HepG2 (cell line): ENCODE measurements around the gene NYNRIN. TPM values are rescaled to one million over a fixed set of nuclear protein-coding genes. Genes with fewer than 3 reads are reported as not detected.

Experiments used
- ATAC-seq: fragments of 200-7000 bp; cut with Tn5 transposase; 3 replicates; pipeline ENCODE4 v1.9.1; 2020; ENCODE audit warnings: mild to moderate bottlenecking, moderate library complexity
- BruUV-seq: library from RNA; stranded (reverse); fragments of 400-500 nt; replicated peaks from 2 replicates; lab custom pipeline; 2021; lab: Mats Ljungman, UMichigan
- CTCF ChIA-PET: fragments of 300-600 bp; formaldehyde crosslinking; extraction: SDS; loops from one replicate; lab custom pipeline; 2021; ENCODE audit warnings: low total read pairs, inconsistent platforms, low intra/inter-chr PET ratio; lab: Yijun Ruan, JAX
- POLR2A ChIA-PET: fragments of 350-600 bp; sonication (Branson Sonifier 250); formaldehyde crosslinking; loops from one replicate; lab custom pipeline; 2020; ENCODE audit warnings: antibody characterized with exemption, inconsistent platforms; lab: Yijun Ruan, JAX
- DNase-seq: peaks from one replicate; pipeline ENCODE4 v3.0.0-alpha.2; 2015; ENCODE audit warnings: low spot score
- FAIRE-seq: peaks from 3 replicates; lab custom pipeline; 2011; peaks lifted over from hg19 to GRCh38; lab: Jason Lieb, UNC
- H2AFZ ChIP-seq: one replicate; pipeline ENCODE4 v1.6.1; 2011; ENCODE audit warnings: low read length, inconsistent platforms
- H3K27ac ChIP-seq: fragments of 300-600 bp; 3 replicates; pipeline ENCODE4 v1.8.0; 2011; ENCODE audit warnings: mixed run types, mild to moderate bottlenecking, mixed read lengths, low read length, inconsistent platforms; ENCODE audit not compliant: insufficient read depth; ENCODE audit errors: extremely low read length
- H3K27me3 ChIP-seq, 2 experiments: fragments of 200-600 bp in 1 of 2; 2 replicates in 1 of 2; 3 replicates in 1 of 2; pipeline versions ENCODE4 v1.6.0 to v1.8.0; 2011; ENCODE audit warnings: low read length in 2 of 2, mild to moderate bottlenecking in 2 of 2, moderate library complexity in 2 of 2, inconsistent platforms in 1 of 2; ENCODE audit not compliant: insufficient read depth in 2 of 2, control insufficient read depth in 1 of 2
- H3K36me3 ChIP-seq, 2 experiments: fragments of 200-600 bp in 1 of 2; replicated peaks in 1 of 2; 2 replicates in 1 of 2; 3 replicates in 1 of 2; pipeline versions ENCODE4 v1.5.1 to v1.8.0; 2011; ENCODE audit warnings: low read length in 2 of 2, inconsistent platforms in 1 of 2; ENCODE audit not compliant: insufficient read depth in 2 of 2, control insufficient read depth in 1 of 2
- H3K4me1 ChIP-seq: 2 replicates; pipeline ENCODE4 v1.5.1; 2012; ENCODE audit warnings: low read length, inconsistent platforms; ENCODE audit not compliant: insufficient read depth
- H3K4me2 ChIP-seq: 2 replicates; pipeline ENCODE4 v1.6.0; 2011; ENCODE audit warnings: low read depth, low read length, inconsistent platforms
- H3K4me3 ChIP-seq, 3 experiments: fragments of 200-600 bp in 1 of 3; sonication (generic), shearing (Covaris generic) in 1 of 3; replicated peaks in 1 of 3; 2 replicates each; pipeline ENCODE4 v1.5.1; 2011 to 2016; ENCODE audit warnings: low read length in 3 of 3, inconsistent platforms in 2 of 3, low read depth in 2 of 3, mild to moderate bottlenecking in 2 of 3, control low read depth in 1 of 3, mixed read lengths in 1 of 3; ENCODE audit not compliant: insufficient read depth in 1 of 3
- H3K79me2 ChIP-seq: one replicate; pipeline ENCODE4 v1.6.1; 2011; ENCODE audit warnings: low read length, inconsistent platforms; ENCODE audit not compliant: insufficient read depth
- H3K9ac ChIP-seq: 2 replicates; pipeline ENCODE4 v1.6.0; 2011; ENCODE audit warnings: mild to moderate bottlenecking, low read depth, low read length, inconsistent platforms; ENCODE audit not compliant: insufficient read depth
- H3K9me3 ChIP-seq: 2 replicates; pipeline ENCODE4 v1.5.1; 2012; ENCODE audit warnings: mild to moderate bottlenecking, low read length
- H4K20me1 ChIP-seq: 2 replicates; pipeline ENCODE4 v1.6.0; 2011; ENCODE audit warnings: inconsistent platforms, mild to moderate bottlenecking, low read length, moderate library complexity; ENCODE audit not compliant: insufficient read depth
- ETS1 ChIP-seq: sonication (generic); formaldehyde crosslinking; IDR thresholded peaks from 2 replicates; pipeline ENCODE4 v1.4.0; 2020; ENCODE audit warnings: missing genetic modification reagents
- GFI1 ChIP-seq: sonication (generic); formaldehyde crosslinking; IDR thresholded peaks from 2 replicates; pipeline ENCODE4 v1.5.0; 2020; ENCODE audit warnings: missing genetic modification reagents, mild to moderate bottlenecking, borderline replicate concordance
- IKZF1 ChIP-seq: fragments of 450-650 bp; IDR thresholded peaks from 2 replicates; pipeline ENCODE4 v1.7.1; 2016
- IRF9 ChIP-seq: sonication (generic); formaldehyde crosslinking; IDR thresholded peaks from 2 replicates; pipeline ENCODE4 v1.8.0; 2022; ENCODE audit warnings: missing genetic modification reagents, mild to moderate bottlenecking, borderline replicate concordance
- NR3C1 ChIP-seq: sonication (generic); formaldehyde crosslinking; IDR thresholded peaks from 2 replicates; pipeline ENCODE4 v1.4.0; 2020; ENCODE audit warnings: missing genetic modification reagents
- PCBP1 ChIP-seq: fragments of 200-400 bp; formaldehyde crosslinking; IDR thresholded peaks from 2 replicates; pipeline ENCODE4 v1.6.1; 2017; ENCODE audit warnings: mild to moderate bottlenecking, low read depth, low read length, borderline replicate concordance
- PTBP1 ChIP-seq: fragments of 200-400 bp; formaldehyde crosslinking; IDR thresholded peaks from 2 replicates; pipeline ENCODE4 v1.6.1; 2018; ENCODE audit warnings: low read length, low read depth; ENCODE audit not compliant: poor library complexity, severe bottlenecking
- TCF12 ChIP-seq, 2 experiments: fragments of 450-650 bp in 1 of 2; sonication (generic) in 1 of 2; formaldehyde crosslinking in 1 of 2; IDR thresholded peaks; 2 replicates each; pipeline versions ENCODE4 v1.6.1 to v1.8.0; 2017 to 2022; ENCODE audit warnings: antibody characterized with exemption in 1 of 2, mild to moderate bottlenecking in 1 of 2, missing genetic modification reagents in 1 of 2, moderate library complexity in 1 of 2
- ZBTB1 ChIP-seq: sonication (generic); formaldehyde crosslinking; IDR thresholded peaks from 2 replicates; pipeline ENCODE4 v1.4.0; 2020; ENCODE audit warnings: missing genetic modification reagents, borderline replicate concordance
- ZNF687 ChIP-seq: sonication (generic); formaldehyde crosslinking; IDR thresholded peaks from 2 replicates; pipeline ENCODE4 v1.5.1; 2020; ENCODE audit warnings: mild to moderate bottlenecking, missing genetic modification reagents, moderate library complexity
- WGBS: methylation state at CpG from one replicate; pipeline ENCODE4 v1.1.6; 2017; ENCODE audit warnings: low lambda C conversion rate; 5-methylcytosine and 5-hydroxymethylcytosine counted together
- in situ Hi-C: cut with HindIII; loops from 2 replicates; pipeline ENCODE4 v1.10.0; 2017; ENCODE audit warnings: low pct_unique_long_range_greater_than_20kb; ENCODE audit not compliant: extremely low pct_ligation_motif_present
- intact Hi-C: fragments of 100-400 bp; cut with micrococcal nuclease; formaldehyde crosslinking; loops from one replicate; pipeline ENCODE4 v1.10.0; 2022; ENCODE audit not compliant: unreplicated experiment
- polyA plus RNA-seq, 8 experiments: library from polyadenylated mRNA; depleted of rRNA in 3 of 8; stranded (reverse) in 7 of 8; unstranded in 1 of 8; fragments of >200 nt; fragmentation: Illumina TruSeq in 4 of 8; extraction: Trizol in 4 of 8; gene quantifications; 2 replicates each; pipeline versions ENCODE4 v1.2.1 to v1.2.3, GENCODE V29; 2011 to 2016; ENCODE audit warnings: low read depth in 4 of 8, missing spikeins in 1 of 8, mixed read lengths in 1 of 8; ENCODE audit not compliant: insufficient read depth in 1 of 8
- total RNA-seq, 5 experiments: library from RNA; depleted of rRNA; stranded (reverse); fragments of >200 nt; fragmentation: Illumina TruSeq; extraction: Trizol; gene quantifications; 2 replicates each; pipeline ENCODE4 v1.2.3, GENCODE V29; 2016; ENCODE audit warnings: low read depth in 1 of 5
- TF ChIP-seq, protein P1 (sequence below): sonication (generic); formaldehyde crosslinking; IDR thresholded peaks from 2 replicates; pipeline ENCODE4 v1.4.0; 2020; ENCODE audit warnings: missing genetic modification reagents

NYNRIN gene
- total and polyA plus RNA-seq, 2 of the 13 experiments (the other 11 are each of a cell fraction or from before 2014, with no cell fraction given) = 0.63 to 1.1 TPM

DNA sequence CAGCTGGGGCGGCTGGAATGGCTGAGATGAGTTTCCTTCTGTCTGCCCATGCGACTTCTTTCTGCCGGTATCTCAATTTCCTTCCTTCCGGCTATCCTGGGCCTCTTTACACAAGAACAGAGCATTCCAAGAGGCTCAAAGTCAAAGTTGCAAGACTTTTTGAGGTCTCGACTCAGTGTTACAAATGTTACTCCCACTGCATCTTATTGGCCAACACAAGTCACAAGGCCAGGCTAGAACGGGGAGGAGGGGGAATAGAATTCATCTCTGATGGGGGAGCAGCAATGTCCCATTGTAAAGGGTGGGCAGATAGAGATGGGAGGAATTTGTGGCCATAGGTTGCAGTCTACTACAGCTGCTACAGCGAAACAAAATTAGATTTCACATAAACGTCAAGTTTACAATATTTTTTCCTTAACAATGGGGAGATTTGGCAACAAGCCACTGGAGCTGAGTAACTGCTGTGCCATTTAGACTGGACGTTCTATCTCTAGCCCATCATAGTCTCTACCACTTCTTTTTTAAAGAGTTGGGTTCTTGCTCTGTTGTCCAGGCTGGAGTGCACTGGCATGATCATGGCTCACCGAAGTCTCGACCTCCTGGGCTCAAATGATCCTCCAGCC lies 9.5 kb upstream of the NYNRIN start:
- Histone ChIP-seq H3K27ac (no peak overlapping the region), H3K36me3 (no peaks in the 10 kb centered on the region), H3K4me2 (no peak overlapping the region), H3K9ac (no peak overlapping the region), H3K4me1 (peaks cover 44% of the 10 kb centered on the region), H4K20me1 (no peaks in the 10 kb centered on the region), H3K79me2 (no peaks in the 10 kb centered on the region), H3K9me3 (no peaks in the 10 kb centered on the region), H3K27me3 (peaks cover 4 to 21% of the 10 kb centered on the region in 2 experiments; a peak in 4 of 5 replicates), H3K4me3 (no peak overlapping the region), H2AFZ (no peak overlapping the region)
- POLR2A ChIA-PET = no interaction called here
- DNase-seq = no peak
- no peak for FAIRE-seq
- CTCF ChIA-PET = no interaction called here
- intact Hi-C loops = no loop called here
- 30% methylated on average over 11 of the region's 11 CpGs for WGBS
- BruUV-seq = no TSS peak
- no peak for ATAC-seq
- in situ Hi-C loops = no loop called here
- TF ChIP-seq ZNF687 (CRISPR knock-in tag) (no peak), ZBTB1 (no peak), GFI1 (CRISPR knock-in tag) (no peak), PCBP1 (no peak), IKZF1 (no peak), NR3C1 (CRISPR knock-in tag) (no peak), PTBP1 (no peak), IRF9 (CRISPR knock-in tag) (no peak), TCF12 (IDR thresholded peaks at IDR 0.05) (no peak), TCF12 (CRISPR knock-in tag; IDR thresholded peaks at IDR 0.05) (0 out of 2 replicates have a peak, but pooled peaks have one; percentile 26), ETS1 (CRISPR knock-in tag) (no peak)
- TF ChIP-seq, protein P1, sequence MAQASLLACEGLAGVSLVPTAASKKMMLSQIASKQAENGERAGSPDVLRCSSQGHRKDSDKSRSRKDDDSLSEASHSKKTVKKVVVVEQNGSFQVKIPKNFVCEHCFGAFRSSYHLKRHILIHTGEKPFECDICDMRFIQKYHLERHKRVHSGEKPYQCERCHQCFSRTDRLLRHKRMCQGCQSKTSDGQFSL = no peak
